Measurements from ENCODE around the gene COG2. TPM values are rescaled to one million over a fixed set of nuclear protein-coding genes. Genes with fewer than 3 reads are reported as not detected.
"Not testable (repeated sequence)": the region's sequence is repeated elsewhere in the genome, so short reads cannot be mapped to it uniquely, and the experiment has no call there.

The COG2 gene
- total RNA-seq, 1 donor = 23.9 TPM

DNA sequence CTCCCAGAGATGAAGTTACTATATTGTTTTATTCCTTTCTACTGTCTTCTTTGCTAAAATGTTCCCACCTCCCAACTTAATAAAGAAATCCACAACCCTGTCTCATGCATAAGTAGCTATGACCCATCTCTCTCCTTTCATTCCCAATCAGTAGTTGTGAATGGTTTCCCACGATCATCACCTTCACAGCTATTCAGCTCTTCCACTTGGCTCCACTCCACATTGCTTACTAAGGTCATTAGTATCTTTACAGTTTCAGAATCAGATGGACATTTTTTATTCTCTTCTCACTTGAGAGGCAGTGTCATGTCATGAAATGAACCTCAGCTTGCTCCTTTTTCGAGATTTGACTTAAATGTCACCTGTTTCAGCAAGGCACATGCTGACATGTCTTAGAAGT is 47.1 kb upstream of the COG2 start:
- Histone ChIP-seq H3K4me3 (ENCODE audit: insufficient read depth, low read length) (no peak overlapping the region), H3K36me3 (ENCODE audit: insufficient read depth, low read length) (no peaks in the 10 kb centered on the region), H3K79me2 (ENCODE audit: insufficient read depth, low read length) (no peaks in the 10 kb centered on the region), H2AFZ (ENCODE audit: low read length) (no peak overlapping the region), H3K27me3 (ENCODE audit: insufficient read depth, low read length) (no peaks in the 10 kb centered on the region), H3K4me1 (ENCODE audit: insufficient read depth, low read length) (no peaks in the 10 kb centered on the region), H4K20me1 (ENCODE audit: insufficient read depth, low read length) (no peaks in the 10 kb centered on the region), H3K4me2 (ENCODE audit: insufficient read depth, low read length) (no peak overlapping the region), H3K9me3 (ENCODE audit: low read depth, low read length) (no peaks in the 10 kb centered on the region), H3K27ac (ENCODE audit: low read depth, low read length) (no peak overlapping the region)
- no peak for TF ChIP-seq CTCF (IDR thresholded peaks at IDR 0.05; ENCODE audit: extremely low read depth, low read depth, low read length)
- DNase-seq (ENCODE audit: insufficient read length, low spot score, missing footprints) = no peak

- TF ChIP-seq CTCF (IDR thresholded peaks at IDR 0.05; ENCODE audit: extremely low read depth, low read depth, low read length) = no peak
- no peak overlapping the region for H3K4me2 ChIP-seq (ENCODE audit: insufficient read depth, low read length)
- H3K4me1 ChIP-seq (ENCODE audit: insufficient read depth, low read length) = no peaks in the 10 kb centered on the region
- H3K79me2 ChIP-seq (ENCODE audit: insufficient read depth, low read length) = no peaks in the 10 kb centered on the region
- DNase-seq (ENCODE audit: insufficient read length, low spot score, missing footprints) = no peak
- no peaks in the 10 kb centered on the region for H3K27me3 ChIP-seq (ENCODE audit: insufficient read depth, low read length)
- H2AFZ ChIP-seq (ENCODE audit: low read length) = no peak overlapping the region
- no peaks in the 10 kb centered on the region for H4K20me1 ChIP-seq (ENCODE audit: insufficient read depth, low read length)
- no peak overlapping the region for H3K4me3 ChIP-seq (ENCODE audit: insufficient read depth, low read length)
- H3K36me3 ChIP-seq (ENCODE audit: insufficient read depth, low read length) = no peaks in the 10 kb centered on the region
- no peaks in the 10 kb centered on the region for H3K9me3 ChIP-seq (ENCODE audit: low read depth, low read length)
- no peak overlapping the region for H3K27ac ChIP-seq (ENCODE audit: low read depth, low read length)
Observed at GRCh38 chr1:230596306-230596705, 46.0 kb upstream of the COG2 start.

DNA sequence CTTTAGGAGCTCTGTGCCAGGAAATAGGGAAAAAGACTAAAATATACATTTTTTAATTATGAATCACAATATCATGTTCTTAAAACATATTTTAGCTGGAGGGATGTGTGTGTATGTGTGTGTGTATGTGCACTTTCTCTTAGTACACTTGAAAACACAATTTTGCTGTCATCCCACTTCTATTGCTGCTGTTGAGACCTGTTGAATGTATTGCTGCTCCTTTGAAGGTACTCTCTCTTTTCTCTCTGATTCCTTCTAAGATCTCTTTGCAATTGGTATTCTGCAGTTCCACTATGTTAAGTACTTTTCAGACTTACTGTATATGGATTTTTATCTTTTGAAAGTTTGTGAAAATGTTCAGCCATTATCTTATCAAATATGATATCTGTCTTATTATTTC is 43.5 kb upstream of the COG2 start:
- Histone ChIP-seq H3K27me3 (ENCODE audit: insufficient read depth, low read length) (no peaks in the 10 kb centered on the region), H3K27ac (ENCODE audit: low read depth, low read length) (no peak overlapping the region), H3K4me2 (ENCODE audit: insufficient read depth, low read length) (no peak overlapping the region), H3K79me2 (ENCODE audit: insufficient read depth, low read length) (no peaks in the 10 kb centered on the region), H3K4me3 (ENCODE audit: insufficient read depth, low read length) (no peak overlapping the region), H4K20me1 (ENCODE audit: insufficient read depth, low read length) (no peaks in the 10 kb centered on the region), H3K9me3 (ENCODE audit: low read depth, low read length) (no peaks in the 10 kb centered on the region), H3K4me1 (ENCODE audit: insufficient read depth, low read length) (no peaks in the 10 kb centered on the region), H2AFZ (ENCODE audit: low read length) (no peak overlapping the region), H3K36me3 (ENCODE audit: insufficient read depth, low read length) (no peaks in the 10 kb centered on the region)
- no peak for TF ChIP-seq CTCF (IDR thresholded peaks at IDR 0.05; ENCODE audit: extremely low read depth, low read depth, low read length)
- DNase-seq (ENCODE audit: insufficient read length, low spot score, missing footprints) = no peak

GRCh38 chr1:230599926-230600656 is 42.2 kb upstream of the COG2 start:
- H3K4me1 ChIP-seq (ENCODE audit: insufficient read depth, low read length) = no peaks in the 10 kb centered on the region
- DNase-seq (ENCODE audit: insufficient read length, low spot score, missing footprints) = no peak
- H3K79me2 ChIP-seq (ENCODE audit: insufficient read depth, low read length) = no peaks in the 10 kb centered on the region
- no peak overlapping the region for H2AFZ ChIP-seq (ENCODE audit: low read length)
- no peaks in the 10 kb centered on the region for H3K9me3 ChIP-seq (ENCODE audit: low read depth, low read length)
- no peak for TF ChIP-seq CTCF (IDR thresholded peaks at IDR 0.05; ENCODE audit: extremely low read depth, low read depth, low read length)
- H4K20me1 ChIP-seq (ENCODE audit: insufficient read depth, low read length) = no peaks in the 10 kb centered on the region
- no peak overlapping the region for H3K4me3 ChIP-seq (ENCODE audit: insufficient read depth, low read length)
- no peak overlapping the region for H3K27ac ChIP-seq (ENCODE audit: low read depth, low read length)
- H3K27me3 ChIP-seq (ENCODE audit: insufficient read depth, low read length) = no peaks in the 10 kb centered on the region
- no peak overlapping the region for H3K4me2 ChIP-seq (ENCODE audit: insufficient read depth, low read length)
- H3K36me3 ChIP-seq (ENCODE audit: insufficient read depth, low read length) = no peaks in the 10 kb centered on the region

DNA sequence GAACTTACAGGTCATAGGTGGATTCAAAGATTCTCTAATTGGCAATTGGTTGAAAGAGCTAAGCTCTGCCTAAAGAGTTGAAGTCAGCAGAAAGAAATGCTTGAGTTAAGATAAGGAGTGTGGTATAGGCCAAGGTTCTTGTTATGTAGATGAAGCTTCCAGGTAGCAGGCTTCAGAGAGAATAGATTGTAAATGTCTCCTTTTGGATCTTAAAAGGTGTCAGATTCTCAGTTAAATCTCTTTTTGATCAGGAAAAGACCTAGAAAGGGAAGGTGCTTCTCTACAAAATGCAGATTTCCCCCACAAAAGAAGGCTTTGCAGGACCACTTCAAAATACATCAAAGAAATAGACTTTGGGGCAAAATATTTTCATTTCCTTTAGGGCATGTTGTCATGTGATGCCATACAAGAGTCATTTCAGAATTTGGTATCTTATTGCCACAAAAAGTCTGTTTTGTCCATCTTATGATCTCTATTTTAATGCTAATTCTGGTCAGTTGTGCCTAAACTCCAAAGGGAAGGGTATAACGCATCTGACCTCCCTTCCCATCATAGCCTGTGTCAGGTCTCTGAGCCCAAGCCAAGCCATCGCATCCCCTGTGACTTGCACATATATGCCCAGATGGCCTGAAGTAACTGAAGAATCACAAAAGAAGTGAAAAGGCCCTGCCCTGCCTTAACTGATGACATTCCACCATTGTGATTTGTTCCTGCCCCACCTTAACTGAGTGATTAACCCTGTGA is 41.5 kb upstream of the COG2 start:
- not testable (repeated sequence) for H3K27me3 ChIP-seq (ENCODE audit: insufficient read depth, low read length); DNase-seq (ENCODE audit: insufficient read length, low spot score, missing footprints); H3K4me2 ChIP-seq (ENCODE audit: insufficient read depth, low read length); H3K4me3 ChIP-seq (ENCODE audit: insufficient read depth, low read length); H3K9me3 ChIP-seq (ENCODE audit: low read depth, low read length); H3K4me1 ChIP-seq (ENCODE audit: insufficient read depth, low read length); H4K20me1 ChIP-seq (ENCODE audit: insufficient read depth, low read length); H3K79me2 ChIP-seq (ENCODE audit: insufficient read depth, low read length); H3K27ac ChIP-seq (ENCODE audit: low read depth, low read length); H3K36me3 ChIP-seq (ENCODE audit: insufficient read depth, low read length); H2AFZ ChIP-seq (ENCODE audit: low read length)

Data from osteoblast (primary cell).